GM19467 (cell line): Measurements from ENCODE around the gene PTH1R.

Experiments used
- ATAC-seq: cut with Tn5 transposase; IDR thresholded peaks from one replicate; pipeline ENCODE4 v1.9.1; 2021; ENCODE audit warnings: mild to moderate bottlenecking, moderate library complexity; ENCODE audit not compliant: unreplicated experiment

PTH1R gene

DNA sequence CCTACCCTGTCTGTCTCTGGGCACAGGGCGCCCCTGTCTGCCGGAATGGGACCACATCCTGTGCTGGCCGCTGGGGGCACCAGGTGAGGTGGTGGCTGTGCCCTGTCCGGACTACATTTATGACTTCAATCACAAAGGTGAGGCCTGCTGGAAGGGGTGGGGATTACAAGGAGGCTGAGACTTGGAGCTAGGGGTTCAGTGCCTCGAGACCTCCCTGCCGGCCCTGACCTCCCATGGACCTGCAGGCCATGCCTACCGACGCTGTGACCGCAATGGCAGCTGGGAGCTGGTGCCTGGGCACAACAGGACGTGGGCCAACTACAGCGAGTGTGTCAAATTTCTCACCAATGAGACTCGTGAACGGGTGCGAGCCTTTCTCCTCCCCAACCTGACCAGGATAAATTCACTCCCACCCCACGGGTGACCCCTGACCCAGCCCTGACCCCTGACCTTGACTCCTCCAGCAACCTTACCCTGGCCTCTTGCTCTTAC, 20.4 kb downstream of the PTH1R start:
- ATAC-seq: no peak

DNA sequence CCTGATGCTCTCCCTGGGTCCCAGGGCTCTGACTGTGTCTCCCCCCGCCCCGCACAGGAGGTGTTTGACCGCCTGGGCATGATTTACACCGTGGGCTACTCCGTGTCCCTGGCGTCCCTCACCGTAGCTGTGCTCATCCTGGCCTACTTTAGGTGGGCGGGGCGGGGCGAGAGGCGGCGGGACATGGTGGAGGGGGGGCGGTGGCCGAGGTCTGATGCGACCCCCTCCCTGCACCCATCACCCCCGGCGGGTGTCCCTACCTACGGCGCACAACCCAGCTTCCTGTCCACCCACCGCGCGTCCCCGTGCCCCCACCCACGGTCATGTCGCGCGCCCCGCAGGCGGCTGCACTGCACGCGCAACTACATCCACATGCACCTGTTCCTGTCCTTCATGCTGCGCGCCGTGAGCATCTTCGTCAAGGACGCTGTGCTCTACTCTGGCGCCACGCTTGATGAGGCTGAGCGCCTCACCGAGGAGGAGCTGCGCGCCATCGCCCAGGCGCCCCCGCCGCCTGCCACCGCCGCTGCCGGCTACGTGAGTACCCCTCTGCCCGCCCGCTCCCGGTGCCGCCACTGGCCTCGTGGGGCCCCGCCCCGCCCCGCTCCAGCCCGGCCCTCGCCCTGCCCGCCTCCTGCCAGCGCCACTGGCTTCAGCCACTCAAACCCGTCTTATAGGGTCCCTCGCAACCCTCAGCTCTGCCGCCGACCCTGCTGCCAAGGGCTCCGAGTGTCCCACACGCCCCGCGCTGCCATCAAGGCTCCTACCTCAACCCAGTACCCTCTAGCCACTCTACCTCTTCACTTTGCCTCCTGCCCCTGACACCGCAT, 21.0 kb downstream of the PTH1R start:
- no peak for ATAC-seq

GRCh38 chr3:46899151-46900006, 21.9 kb downstream of the PTH1R start:
- no peak for ATAC-seq

DNA sequence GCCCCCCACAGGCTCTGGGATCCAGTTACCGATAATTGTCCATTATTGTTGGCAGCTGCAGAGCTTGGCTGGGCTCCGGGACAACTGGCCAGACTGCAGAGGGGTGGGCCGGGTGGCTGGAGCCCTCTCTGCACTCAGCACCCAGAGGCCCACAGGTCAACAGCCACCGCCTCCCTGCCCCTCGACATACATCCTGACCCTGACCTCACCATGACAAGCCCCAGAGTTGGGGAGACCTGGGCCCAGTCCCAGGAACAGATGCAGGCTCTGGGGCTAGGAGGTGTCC, 22.4 kb downstream of the PTH1R start:
- ATAC-seq: no peak

DNA sequence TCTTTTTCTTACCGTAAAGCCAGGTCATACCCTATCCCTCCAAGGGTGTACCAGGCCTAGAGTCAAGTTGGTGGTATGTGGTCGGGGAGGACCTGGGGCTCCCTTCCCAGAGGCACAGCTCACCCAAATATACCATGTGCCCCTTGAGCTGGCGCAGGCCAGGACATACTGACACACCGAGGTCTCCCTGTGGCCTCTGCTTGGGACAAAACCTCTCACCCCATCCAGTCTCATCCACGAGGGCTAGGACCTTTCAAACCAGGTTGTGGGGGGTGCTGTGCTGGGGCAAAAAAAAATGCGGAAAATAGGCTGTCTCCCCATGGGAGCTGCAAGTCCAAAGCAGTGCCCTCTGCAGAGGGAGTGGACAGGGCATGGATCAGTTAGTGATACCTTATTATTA, 22.8 kb downstream of the PTH1R start:
- ATAC-seq: no peak

DNA sequence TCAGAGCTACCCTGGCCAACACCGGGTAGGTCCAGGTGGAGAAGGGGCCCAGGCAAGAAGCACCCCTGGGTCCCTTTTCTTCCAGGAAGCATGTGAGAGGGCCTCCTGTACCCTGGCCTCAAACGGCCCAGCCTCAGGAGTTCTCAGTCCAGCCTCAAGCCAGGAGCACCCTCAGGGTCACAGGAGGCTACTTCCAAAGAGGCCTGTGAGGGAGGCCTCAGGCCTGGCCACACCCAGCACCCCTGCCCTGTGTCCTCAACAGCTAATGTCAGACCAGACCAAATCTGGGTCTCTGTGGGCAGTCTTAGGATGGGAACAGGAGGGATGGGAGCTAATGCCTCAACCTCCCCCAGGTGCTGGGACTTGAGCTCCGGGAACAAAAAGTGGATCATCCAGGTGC, 23.5 kb downstream of the PTH1R start:
- ATAC-seq: no peak

DNA sequence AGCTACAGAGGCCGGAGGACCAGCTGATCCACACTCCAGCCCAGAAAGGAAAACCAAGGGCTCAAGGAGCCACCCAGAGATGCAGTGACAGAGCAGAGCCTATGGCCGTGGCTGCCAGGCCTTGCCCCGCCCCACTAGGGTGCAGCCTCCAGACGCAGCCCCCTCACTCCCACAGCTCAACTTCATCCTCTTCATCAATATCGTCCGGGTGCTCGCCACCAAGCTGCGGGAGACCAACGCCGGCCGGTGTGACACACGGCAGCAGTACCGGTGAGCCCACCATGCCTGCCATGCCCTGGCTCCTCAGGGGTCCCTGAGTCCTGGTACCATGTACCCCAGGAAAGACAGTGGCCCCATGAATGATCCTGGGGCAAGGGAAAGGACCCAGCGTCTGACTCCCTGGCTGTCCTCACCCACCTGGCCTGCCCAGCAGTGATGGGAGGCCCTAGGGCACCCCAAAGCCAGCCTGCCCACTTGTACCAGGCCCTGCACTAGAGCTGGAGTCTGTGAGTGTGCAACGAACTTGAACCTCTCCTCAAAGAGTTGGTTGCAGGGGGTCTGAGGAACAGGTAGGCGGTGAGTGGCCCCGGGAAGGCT, 24.2 kb downstream of the PTH1R start:
- no peak for ATAC-seq

GRCh38 chr3:46902188-46902631, 24.7 kb downstream of the PTH1R start:
- ATAC-seq: no peak

- ATAC-seq: no peak
These were observed 26.1 kb downstream of the PTH1R start for GRCh38 chr3:46903341-46904302.

GRCh38 chr3:46904303-46905212, 27.0 kb downstream of the PTH1R start:
- ATAC-seq: no peak

- no peak for ATAC-seq
These were observed 27.7 kb downstream of the PTH1R start for GRCh38 chr3:46905213-46905560.

DNA sequence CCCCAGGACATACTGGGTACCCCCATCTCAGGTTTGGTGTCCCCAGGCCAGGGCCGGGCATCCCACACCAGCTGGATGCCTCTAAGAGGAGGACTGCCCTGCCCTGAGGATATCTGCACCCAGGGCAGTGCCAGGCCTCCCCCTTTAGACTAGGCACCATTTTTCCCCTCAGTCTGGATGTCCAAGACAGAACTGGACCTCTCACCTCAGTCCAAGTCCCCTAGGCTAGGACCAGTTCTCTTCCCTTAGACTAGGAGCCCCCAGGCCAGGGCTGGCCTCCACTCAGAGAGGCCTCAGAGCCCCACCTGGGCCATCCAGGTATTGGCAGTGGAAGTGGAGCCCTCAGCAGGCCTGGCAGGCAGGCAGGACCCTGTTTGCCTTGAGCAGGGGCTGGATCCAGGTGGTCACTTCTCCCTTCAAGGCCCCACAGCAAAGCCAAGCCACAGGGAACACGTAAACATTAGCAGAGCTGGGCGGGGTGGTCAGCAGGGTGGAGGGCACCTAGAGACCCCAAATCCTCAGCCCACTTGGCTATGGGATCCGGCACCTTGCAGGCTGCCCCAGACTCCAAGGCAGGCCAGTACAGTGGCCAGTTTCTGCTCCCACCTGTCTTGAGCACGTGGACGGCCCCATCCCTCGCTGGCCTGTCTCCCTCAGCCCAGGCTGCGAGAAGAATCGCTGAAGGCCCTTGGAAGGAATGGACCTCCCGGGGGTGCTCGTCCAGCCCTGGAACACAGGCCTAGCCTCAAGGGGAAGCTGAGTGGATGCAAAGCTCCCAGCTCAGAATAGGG, 28.3 kb downstream of the PTH1R start:
- no peak for ATAC-seq

DNA sequence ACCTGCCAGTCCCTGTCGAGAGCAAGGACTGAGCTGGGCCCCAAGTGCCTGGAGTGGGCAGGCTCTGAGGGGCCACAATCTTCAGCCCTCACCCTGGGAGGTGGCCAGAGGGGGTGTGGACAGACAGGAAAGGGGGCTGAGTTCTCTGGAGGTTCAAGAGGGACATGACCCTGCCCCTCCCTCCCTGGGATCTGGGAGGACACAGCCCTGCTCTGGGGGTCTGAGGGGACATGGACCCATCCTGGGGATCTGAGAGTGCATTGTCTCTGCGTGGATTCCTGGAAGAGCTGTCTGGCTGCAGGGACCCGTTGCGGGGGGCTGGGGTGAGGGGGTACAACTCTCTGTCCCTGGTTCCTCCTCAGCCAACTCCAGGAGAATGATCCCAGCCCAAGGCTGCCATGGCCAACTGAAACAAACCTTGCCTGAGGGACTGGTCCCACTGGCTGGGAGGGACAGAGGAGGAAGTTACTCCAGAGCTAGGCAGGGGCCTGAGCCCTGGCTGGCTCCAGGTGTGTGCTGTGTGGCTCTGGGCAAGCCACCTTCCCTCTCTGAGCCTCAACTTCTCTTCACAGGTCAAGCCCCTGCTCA, 29.0 kb downstream of the PTH1R start:
- no peak for ATAC-seq

GRCh38 chr3:46907271-46907670, 29.8 kb downstream of the PTH1R start:
- no peak for ATAC-seq

DNA sequence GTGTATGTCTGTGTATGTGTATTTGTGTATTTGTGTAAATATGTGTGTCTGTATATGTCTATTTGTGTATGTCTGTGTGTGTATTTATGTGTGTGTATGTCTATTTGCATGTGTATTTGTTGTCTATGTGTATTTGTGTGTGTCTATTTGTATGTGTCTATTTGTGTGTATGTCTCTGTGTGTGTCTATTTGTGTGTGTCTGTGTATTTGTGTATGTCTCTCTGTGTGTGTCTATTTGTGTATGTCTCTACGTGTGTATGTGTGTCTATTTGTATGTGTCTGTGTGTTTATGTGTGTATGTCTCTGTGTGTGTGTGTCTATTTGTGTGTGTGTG, 30.4 kb downstream of the PTH1R start:
- ATAC-seq: no peak

DNA sequence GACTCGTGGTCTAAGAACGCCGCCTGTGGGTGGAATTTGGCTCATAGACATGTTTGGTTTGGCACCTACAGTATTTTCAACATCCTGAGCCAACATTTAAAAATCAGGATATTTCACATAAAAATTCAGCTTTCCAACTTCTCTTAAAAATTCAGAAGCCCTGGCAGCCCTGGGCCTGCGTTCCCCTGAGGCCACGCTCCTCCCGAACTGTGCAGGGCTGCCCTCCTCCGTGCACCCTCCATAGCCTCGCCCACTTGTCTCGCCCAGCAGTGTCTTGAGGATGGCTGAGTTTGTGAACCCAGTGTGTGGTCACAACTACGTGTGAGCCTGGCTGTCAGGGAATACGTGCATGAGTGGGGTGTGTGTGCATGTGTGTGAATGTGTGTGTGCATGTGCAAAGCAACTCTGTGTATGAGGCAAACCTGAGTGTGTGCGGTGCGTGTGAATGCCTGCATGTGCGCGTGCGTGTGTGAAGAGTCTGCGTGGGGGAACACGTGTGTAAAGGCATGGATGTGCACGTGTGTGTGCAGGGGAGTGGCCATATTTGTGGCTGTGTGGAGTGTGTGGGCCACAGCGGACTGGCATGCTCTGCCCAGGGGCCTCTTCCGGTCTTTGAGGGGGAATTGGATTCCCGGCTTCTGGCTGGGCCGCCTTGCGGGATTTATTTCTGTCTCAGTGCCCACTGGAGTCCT, 30.9 kb downstream of the PTH1R start:
- no peak for ATAC-seq

DNA sequence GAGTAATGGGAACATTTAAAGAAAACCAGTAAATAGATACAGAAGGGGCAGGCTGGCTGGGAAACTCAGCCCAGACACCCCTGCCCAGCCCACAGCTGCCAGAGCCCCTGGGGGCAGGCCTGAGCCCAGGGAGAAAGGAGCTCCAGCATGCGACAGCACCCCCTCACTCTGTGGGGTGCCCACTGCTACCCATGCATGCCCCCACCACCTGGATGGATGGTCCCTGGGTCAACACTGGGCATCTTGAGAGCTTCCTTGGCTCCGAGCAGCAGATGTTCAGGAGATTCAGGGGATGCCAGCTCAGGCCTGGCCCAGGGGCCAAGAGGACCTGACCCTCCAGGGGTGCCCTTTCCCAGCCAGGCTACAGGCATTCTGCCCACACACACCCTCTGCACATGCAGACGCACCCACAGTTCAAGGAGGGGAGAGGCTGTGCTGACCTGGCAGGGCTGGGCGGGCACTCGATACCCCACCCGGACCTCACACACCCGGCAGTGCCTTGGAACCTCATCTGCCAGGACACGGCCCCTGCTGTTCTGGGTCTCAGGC, 31.5 kb downstream of the PTH1R start:
- ATAC-seq: no peak
